Stimulated activated CD8-positive, alpha-beta memory T cell treated with anti-CD3 and anti-CD28 coated beads, Interleukin-7, amount 100 ng/mL, for 24 hours (primary cell): ENCODE results near the gene SOCS2.
"Not testable (repeated sequence)": the region's sequence is repeated elsewhere in the genome, so short reads cannot be mapped to it uniquely, and the experiment has no call there.

Experiments
- DNase-seq: peaks from one replicate; pipeline ENCODE4 v3.0.0-alpha.2; 2020; ENCODE audit warnings: low read depth

The SOCS2 gene, protein sequence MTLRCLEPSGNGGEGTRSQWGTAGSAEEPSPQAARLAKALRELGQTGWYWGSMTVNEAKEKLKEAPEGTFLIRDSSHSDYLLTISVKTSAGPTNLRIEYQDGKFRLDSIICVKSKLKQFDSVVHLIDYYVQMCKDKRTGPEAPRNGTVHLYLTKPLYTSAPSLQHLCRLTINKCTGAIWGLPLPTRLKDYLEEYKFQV

DNA sequence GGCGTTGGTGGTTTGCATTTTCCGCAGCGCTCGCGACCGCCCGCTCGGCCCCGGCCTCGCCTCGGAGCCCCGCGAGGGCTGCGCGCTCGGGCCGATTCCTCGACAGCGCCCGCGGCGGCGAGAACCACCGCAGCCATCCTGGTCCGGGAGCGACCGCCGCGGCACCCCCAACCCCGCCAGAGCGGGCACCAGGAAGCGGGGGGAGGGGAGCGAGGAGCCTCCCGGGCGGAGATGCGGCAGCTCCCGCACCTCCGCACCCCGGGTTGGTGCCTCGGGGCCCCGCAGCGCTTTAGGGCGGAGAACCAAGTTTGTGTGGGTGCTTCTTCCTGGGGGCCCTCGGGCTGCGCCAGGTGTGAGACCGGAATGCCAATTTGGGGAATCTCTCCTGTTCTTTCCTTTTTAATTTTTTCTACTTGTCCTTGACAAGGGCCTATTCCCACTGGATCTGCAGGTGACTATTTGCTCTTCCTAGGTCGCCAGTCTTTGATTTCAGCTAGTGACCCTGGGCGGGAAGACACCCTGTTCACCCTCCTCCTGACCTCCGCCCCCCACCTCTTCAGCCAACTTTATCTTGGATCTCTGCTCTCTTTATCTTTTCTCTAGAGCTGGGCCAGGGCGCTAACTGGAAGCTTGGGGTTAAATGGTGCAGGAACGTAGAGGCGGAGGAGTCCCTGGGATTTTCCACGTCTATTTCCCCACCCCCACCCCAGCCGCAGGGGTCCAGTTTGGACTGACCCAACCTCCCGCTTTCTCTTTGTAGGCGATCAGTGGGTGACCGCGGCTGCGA is at the start of gene SOCS2:
TSS of gene SOCS2 (plus strand) at position 751 of the 787 bp plus-strand sequence. CDS start 223 bp downstream, outside the sequence.
- no peak for DNase-seq

- DNase-seq, result no peak
Observed at GRCh38 chr12:93524386-93525133, 47.9 kb upstream of the SOCS2 start.

DNA sequence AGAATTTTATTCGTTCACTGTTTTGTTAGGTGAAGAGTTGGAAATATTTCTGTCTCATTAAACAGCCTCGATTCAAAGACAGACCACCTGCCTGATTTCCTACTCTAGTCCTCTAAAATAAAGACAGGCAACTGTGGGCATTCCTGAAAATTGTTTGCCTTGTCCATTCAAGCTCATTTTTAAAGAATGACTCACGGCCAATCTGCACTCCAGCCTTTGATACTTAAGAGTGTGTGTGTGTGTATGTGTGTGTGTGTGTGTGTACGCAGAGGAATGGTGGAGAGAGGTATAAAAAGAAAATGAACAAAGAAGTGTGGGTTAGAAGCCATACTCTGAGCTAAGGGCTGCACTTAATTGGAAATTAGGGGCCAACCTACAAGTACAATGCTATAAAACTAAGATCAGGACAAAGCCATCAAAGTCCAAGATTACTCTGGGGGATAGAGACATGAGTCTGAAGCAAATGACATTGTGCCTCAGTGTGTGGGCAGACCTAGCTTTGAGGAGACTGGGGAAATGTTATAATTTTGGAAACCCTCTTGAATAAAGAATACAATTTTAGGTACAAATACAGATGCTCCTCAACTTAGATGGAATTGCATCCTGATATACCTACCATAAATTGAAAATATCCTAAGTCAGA is 45.6 kb upstream of the SOCS2 start:
- DNase-seq, result no peak

DNA sequence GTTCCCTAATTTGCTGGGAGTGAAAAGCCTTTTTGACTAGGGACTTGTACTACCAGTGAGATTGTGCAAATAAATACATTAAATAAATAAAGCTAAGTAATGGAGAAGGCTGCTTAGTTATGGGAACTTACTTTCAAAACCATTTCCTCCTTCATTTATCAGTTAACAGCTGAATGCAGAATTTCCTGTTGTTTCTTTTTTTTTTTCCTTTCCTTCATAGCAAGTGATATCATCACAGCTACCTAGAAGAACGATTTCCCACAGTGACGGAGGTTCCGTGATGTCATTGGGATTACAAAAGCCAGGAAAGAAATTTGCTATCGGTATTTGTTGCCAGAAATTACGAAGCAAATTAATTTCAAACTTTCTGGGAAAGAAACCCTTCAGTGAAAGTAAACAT is 42.1 kb upstream of the SOCS2 start:
- no peak for DNase-seq

- DNase-seq, result no peak
Observed at GRCh38 chr12:93533310-93533709, 39.2 kb upstream of the SOCS2 start.

GRCh38 chr12:93536111-93536765 is 36.2 kb upstream of the SOCS2 start:
- DNase-seq, result no peak

DNA sequence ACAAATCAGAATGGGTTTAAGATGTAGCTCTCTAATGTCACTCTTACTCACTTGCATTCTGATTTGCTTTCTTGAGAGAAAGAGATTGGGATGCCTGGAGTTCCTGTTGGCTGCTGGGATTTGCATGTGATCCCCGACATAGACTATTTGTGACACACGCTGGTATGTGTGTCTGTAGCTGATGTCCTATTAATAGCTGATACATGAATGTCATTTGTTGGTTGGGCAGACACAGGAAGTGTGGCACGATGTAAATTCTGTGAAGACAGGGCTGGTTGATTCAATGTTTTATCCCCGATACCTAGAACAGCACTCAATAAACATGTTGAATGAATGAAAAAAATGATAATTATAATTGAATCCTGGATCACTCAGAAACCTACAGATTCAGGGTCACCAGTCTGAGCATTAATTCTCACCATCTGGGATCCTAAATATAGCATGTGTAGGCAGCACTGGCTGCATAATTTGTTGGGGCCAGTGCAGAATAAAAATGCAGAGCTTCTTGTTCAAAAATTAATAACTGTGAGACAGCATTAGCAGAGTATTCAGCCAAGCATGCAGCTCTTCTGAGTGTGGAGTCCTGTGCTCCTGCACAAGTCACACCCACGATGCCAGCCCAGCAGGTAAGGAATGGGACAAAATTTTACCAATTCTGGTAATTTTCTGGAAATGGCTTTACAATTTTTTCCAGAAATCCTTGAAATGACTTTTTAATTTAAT is 35.5 kb upstream of the SOCS2 start:
- no peak for DNase-seq

DNA sequence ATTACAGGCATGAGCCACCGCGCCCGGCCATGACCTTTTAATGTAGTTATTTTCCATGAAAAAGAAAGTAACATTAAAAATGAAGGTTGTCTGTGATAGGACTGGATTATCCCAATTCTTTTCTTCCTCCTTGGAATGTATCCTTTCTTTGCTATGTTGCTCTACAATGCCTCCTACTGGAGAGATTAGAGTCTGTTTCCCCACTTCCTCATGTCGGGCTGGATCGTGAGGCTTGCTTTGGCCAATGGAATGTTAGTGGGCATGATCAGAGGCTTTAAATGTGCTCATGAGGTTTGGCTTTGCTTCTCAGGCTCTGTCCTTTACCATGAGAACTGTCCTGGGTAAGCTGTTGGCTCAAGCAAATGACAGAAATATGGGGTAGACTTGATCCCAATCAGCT is 34.7 kb upstream of the SOCS2 start:
- no peak for DNase-seq

DNA sequence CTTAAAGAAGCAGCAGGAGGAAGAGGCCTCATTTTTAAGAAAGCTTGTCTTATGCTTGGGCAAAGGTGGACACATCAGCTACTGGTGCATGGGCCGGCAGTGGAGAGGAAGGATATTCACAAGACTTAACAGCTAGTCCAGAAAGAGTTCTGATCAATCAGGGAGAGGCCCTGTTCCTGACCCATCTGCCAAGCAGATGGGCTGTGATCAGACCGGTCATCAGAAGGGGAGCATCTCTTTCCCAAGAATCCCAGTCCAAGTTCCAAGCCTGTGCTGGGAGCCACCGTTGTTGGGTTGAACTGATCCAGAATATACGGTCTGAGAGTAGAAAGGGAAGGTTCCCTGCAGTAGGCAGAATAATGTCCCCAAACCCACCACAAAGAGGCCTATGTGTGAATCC is 32.7 kb upstream of the SOCS2 start:
- no peak for DNase-seq

GRCh38 chr12:93540466-93540865 is 32.0 kb upstream of the SOCS2 start:
- DNase-seq, result no peak

GRCh38 chr12:93541578-93542225 is 30.8 kb upstream of the SOCS2 start:
- no peak for DNase-seq

- no peak for DNase-seq
Observed at GRCh38 chr12:93547778-93548177, 24.7 kb upstream of the SOCS2 start.

DNA sequence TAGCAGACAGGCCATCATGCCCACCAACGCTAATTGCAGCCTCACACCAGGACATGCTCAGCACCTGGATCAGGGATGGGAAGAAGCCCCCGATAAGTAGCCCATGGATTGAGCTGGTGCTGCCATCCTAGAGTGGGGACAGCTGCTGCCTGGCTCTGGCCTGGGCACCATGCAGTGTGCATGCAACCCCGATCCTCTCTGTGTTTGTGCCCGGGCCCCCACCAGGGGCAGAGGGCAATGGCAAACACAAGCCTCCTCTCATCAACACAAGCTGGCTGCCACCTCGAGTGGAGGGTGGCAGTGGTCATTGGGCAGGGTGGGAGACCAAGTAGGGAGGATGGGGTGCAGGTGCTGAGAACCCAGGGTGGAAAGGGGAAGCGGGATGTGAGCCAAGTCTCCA is 23.3 kb upstream of the SOCS2 start:
- no peak for DNase-seq

- DNase-seq, result no peak
Observed at GRCh38 chr12:93550748-93551611, 21.5 kb upstream of the SOCS2 start.

DNA sequence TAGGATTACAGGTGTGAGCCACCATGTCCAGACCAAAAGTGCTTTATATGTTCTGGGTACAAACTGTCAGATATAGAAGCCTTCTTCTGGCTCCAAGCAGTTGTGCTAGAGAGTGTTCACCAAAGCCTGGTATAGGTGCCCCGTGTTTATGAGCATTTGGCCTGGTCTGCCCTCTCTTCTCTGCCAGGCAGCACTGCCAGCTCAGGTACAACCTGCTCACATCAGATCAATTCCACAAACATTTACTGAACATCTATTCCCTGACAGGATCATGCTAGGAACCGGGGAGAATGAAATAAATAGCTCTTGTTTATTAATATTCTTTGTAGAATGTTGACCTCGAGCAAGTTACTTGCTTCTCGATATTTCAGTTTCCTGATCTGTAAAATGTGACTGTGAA is 20.0 kb upstream of the SOCS2 start:
- no peak for DNase-seq

DNA sequence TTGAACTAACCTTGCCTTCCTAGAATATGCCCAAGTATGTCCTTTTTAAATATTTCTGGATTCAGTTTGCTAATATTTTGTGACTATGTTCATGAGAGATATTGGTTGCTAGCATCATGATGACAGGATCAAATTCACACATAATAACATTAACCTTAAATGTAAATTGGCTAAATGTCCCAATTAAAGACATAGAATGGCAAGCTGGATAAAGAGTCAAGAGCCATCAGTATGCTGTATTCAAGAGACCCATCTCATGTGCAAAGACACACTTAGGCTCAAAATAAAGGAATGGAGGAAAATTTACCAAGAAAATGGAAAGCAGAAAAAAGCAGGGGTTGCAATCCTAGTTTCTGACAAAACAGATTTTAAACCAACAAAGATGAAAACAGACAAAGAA is 14.6 kb upstream of the SOCS2 start:
- not testable (repeated sequence) for DNase-seq

DNA sequence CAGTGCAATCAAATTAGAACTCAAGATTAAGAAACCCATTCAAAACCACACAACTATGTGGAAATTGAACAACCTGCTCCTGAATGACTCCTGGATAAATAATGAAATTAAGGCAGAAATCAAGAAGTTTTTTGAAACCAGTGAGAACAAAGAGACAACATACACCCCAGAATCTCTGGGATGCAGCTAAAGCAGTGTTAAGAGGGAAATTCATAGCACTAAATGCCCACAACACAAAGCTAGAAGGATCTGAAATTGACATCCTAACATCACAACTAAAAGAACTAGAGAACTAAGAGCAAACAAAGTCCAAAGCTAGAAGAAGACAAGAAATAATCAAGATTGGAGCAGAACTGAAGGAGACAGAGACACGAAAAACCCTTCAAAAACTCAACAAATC is 13.8 kb upstream of the SOCS2 start:
- DNase-seq, result not testable (repeated sequence)

- DNase-seq, result no peak
Observed at GRCh38 chr12:93563807-93564538, 8.5 kb upstream of the SOCS2 start.

DNA sequence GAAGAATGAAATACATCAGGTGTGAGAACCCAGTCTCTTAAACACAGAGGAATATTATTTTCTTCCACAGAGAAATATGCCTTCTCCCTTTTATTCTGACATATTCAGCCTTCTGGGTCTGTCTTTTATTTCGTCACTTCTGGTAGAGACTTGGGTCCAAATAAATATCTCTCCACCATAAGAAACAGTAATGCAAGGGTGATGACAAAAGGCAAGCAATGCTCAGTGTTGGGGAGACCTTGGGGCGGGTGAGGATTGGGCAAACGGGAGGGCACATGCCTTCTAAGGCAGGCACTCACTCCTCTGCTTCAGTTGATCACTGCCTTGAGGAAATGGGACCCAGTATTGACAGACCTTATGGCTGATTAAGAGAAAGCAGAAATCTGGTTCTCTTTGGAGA is 6.7 kb upstream of the SOCS2 start:
- DNase-seq, result no peak
